Liver (tissue), 9 donors: ENCODE measurements around the gene RAP1B. TPM values are rescaled to one million over a fixed set of nuclear protein-coding genes. Genes with fewer than 3 reads are reported as not detected.

Source experiments
- DNase-seq: peaks from one replicate; pipeline ENCODE4 v3.0.0-alpha.2; 2017; ENCODE audit warnings: low spot score
- H3K27ac ChIP-seq, 2 donors: one replicate each; pipeline ENCODE4 v1.7.0; 2013; ENCODE audit warnings: inconsistent platforms in 2 of 2, low read length in 2 of 2, control low read depth in 1 of 2, low read depth in 1 of 2, mild to moderate bottlenecking in 1 of 2
- H3K27me3 ChIP-seq, 4 donors: one replicate each; pipeline versions ENCODE4 v1.6.1 to v1.7.0; 2013; ENCODE audit warnings: low read length in 3 of 4, inconsistent platforms in 1 of 4, mild to moderate bottlenecking in 1 of 4, moderate library complexity in 1 of 4; ENCODE audit not compliant: control insufficient read depth in 4 of 4, insufficient read depth in 4 of 4
- H3K36me3 ChIP-seq, 4 donors: one replicate each; pipeline versions ENCODE4 v1.6.1 to v1.7.0; 2013; ENCODE audit warnings: low read length in 3 of 4, mild to moderate bottlenecking in 3 of 4, low read depth in 1 of 4, moderate library complexity in 1 of 4; ENCODE audit not compliant: control insufficient read depth in 4 of 4, insufficient read depth in 3 of 4
- H3K4me1 ChIP-seq, 4 donors: one replicate each; pipeline versions ENCODE4 v1.6.1 to v1.7.0; 2013; ENCODE audit warnings: low read length in 3 of 4, mild to moderate bottlenecking in 3 of 4, moderate library complexity in 1 of 4; ENCODE audit not compliant: control insufficient read depth in 4 of 4, insufficient read depth in 4 of 4
- H3K4me3 ChIP-seq, 3 donors: one replicate each; pipeline versions ENCODE4 v1.6.1 to v1.7.0; 2013; ENCODE audit warnings: low read length in 3 of 3, control low read depth in 1 of 3, low read depth in 1 of 3, mild to moderate bottlenecking in 1 of 3
- H3K9ac ChIP-seq, 2 donors: one replicate each; pipeline ENCODE4 v1.7.0; 2013; ENCODE audit warnings: low read length in 2 of 2, mild to moderate bottlenecking in 2 of 2, moderate library complexity in 2 of 2, control low read depth in 1 of 2, low read depth in 1 of 2
- H3K9me3 ChIP-seq, 4 donors: one replicate each; pipeline versions ENCODE4 v1.6.1 to v1.7.0; 2013; ENCODE audit warnings: low read length in 3 of 4; ENCODE audit not compliant: control insufficient read depth in 4 of 4
- CTCF ChIP-seq: fragments of 150-350 bp; IDR thresholded peaks from 2 replicates; pipeline ENCODE4 v1.5.1; 2017; ENCODE audit warnings: improper control_type of control experiment, low read depth, low read length; ENCODE audit not compliant: missing input control
- EGR1 ChIP-seq, 2 donors: IDR thresholded peaks; 2 replicates each; pipeline ENCODE4 v1.6.1; 2016 to 2018; ENCODE audit warnings: antibody characterized with exemption in 2 of 2, low read depth in 2 of 2
- FOXA2 ChIP-seq: IDR thresholded peaks from 2 replicates; pipeline ENCODE4 v1.6.1; 2016; ENCODE audit warnings: antibody characterized with exemption
- GABPA ChIP-seq, 2 donors: IDR thresholded peaks in 1 of 2; conservative IDR thresholded peaks in 1 of 2; 2 replicates each; pipeline ENCODE4 v1.6.1; 2016; ENCODE audit warnings: antibody characterized with exemption in 2 of 2, mild to moderate bottlenecking in 1 of 2, moderate library complexity in 1 of 2
- HNF4A ChIP-seq, 2 donors: conservative IDR thresholded peaks; 2 replicates each; pipeline ENCODE4 v1.6.1; 2016; ENCODE audit warnings: antibody characterized with exemption in 2 of 2, mild to moderate bottlenecking in 2 of 2
- HNF4G ChIP-seq: IDR thresholded peaks from 2 replicates; pipeline ENCODE4 v1.6.1; 2016; ENCODE audit warnings: antibody characterized with exemption
- MAX ChIP-seq: IDR thresholded peaks from 2 replicates; pipeline ENCODE4 v1.6.1; 2016; ENCODE audit warnings: antibody characterized with exemption
- NR2F2 ChIP-seq: IDR thresholded peaks from 2 replicates; pipeline ENCODE4 v1.6.1; 2016; ENCODE audit warnings: antibody characterized with exemption
- RAD21 ChIP-seq, 2 donors: IDR thresholded peaks; 2 replicates each; pipeline ENCODE4 v1.6.1; 2016; ENCODE audit warnings: antibody characterized with exemption in 2 of 2, mild to moderate bottlenecking in 2 of 2
- RXRA ChIP-seq, 2 donors: IDR thresholded peaks; 2 replicates each; pipeline ENCODE4 v1.6.1; 2017 to 2018; ENCODE audit warnings: antibody characterized with exemption in 2 of 2, mild to moderate bottlenecking in 1 of 2
- SP1 ChIP-seq: IDR thresholded peaks from 2 replicates; pipeline ENCODE4 v1.6.1; 2018; ENCODE audit warnings: antibody characterized with exemption, mild to moderate bottlenecking
- TAF1 ChIP-seq: conservative IDR thresholded peaks from 2 replicates; pipeline ENCODE4 v1.6.1; 2016; ENCODE audit warnings: antibody characterized with exemption, mild to moderate bottlenecking
- YY1 ChIP-seq: IDR thresholded peaks from 2 replicates; pipeline ENCODE4 v1.6.1; 2016; ENCODE audit warnings: antibody characterized with exemption, mild to moderate bottlenecking
- WGBS: extraction: QIAGEN DNeasy Blood & Tissue Kit; methylation state at CpG from one replicate; pipeline ENCODE4 v1.1.7; 2013; 5-methylcytosine and 5-hydroxymethylcytosine counted together
- polyA plus RNA-seq, 2 donors: library from polyadenylated mRNA; stranded (reverse) in 1 of 2; unstranded in 1 of 2; fragments of 200-250 nt in 1 of 2; fragments of >200 nt in 1 of 2; fragmentation: Nextera tagmentation in 1 of 2; extraction: Ambion mirVana in 1 of 2; gene quantifications; one replicate each; pipeline versions ENCODE4 v1.2.1 to v1.2.3, GENCODE V29; 2013 to 2015
- total RNA-seq, 2 donors: library from RNA; depleted of rRNA; stranded (reverse); fragments of >200 nt; gene quantifications; one replicate each; pipeline ENCODE4 v1.2.3, GENCODE V29; 2014
- TF ChIP-seq, protein P1 (sequence below): IDR thresholded peaks from 2 replicates; pipeline ENCODE4 v1.6.1; 2016; ENCODE audit warnings: antibody characterized with exemption, mild to moderate bottlenecking
- TF ChIP-seq, protein P2 (sequence below): IDR thresholded peaks from 2 replicates; pipeline ENCODE4 v1.6.1; 2016; ENCODE audit warnings: antibody characterized with exemption
- donor health status: healthy.
- donor health status: healthy.
- donor health status: healthy.
- donor health status: healthy.
- donor health status: healthy.

RAP1B gene
- total and polyA plus RNA-seq, 4 donors = 56.2 to 123 (median 72.4) TPM

DNA sequence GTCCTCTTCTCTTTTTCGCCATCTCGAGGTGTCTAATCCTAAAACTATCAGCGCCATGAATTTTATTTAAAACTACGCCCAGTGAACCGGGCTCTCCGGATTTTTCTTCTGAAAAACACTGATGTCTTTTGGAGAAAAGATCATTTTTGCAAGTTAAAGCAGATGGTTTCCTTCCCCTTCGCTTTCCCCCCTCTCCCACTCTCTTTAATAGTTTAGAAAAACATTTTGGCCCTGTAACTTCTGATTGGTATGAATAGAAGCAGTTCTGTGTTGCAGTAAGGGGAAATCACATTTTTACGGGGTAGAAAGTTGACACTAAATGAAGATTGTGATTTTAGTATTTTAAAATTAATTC, 1.1 kb downstream of the RAP1B start:
- peak overlapping the region; percentile 75 to 99 (median 93) for H3K4me3 ChIP-seq
- H3K9me3 ChIP-seq = no peaks in the 10 kb centered on the region
- WGBS = under 1% methylated on average over 8 of the region's 8 CpGs
- peak overlapping the region; percentile 98 to 100 for H3K9ac ChIP-seq
- H3K27ac ChIP-seq = peak overlapping the region; percentile 95 to 97
- peak; percentile 13 for TF ChIP-seq TAF1
- no peak for TF ChIP-seq HNF4G
- TF ChIP-seq YY1 = peak; percentile 4
- TF ChIP-seq, protein P1, sequence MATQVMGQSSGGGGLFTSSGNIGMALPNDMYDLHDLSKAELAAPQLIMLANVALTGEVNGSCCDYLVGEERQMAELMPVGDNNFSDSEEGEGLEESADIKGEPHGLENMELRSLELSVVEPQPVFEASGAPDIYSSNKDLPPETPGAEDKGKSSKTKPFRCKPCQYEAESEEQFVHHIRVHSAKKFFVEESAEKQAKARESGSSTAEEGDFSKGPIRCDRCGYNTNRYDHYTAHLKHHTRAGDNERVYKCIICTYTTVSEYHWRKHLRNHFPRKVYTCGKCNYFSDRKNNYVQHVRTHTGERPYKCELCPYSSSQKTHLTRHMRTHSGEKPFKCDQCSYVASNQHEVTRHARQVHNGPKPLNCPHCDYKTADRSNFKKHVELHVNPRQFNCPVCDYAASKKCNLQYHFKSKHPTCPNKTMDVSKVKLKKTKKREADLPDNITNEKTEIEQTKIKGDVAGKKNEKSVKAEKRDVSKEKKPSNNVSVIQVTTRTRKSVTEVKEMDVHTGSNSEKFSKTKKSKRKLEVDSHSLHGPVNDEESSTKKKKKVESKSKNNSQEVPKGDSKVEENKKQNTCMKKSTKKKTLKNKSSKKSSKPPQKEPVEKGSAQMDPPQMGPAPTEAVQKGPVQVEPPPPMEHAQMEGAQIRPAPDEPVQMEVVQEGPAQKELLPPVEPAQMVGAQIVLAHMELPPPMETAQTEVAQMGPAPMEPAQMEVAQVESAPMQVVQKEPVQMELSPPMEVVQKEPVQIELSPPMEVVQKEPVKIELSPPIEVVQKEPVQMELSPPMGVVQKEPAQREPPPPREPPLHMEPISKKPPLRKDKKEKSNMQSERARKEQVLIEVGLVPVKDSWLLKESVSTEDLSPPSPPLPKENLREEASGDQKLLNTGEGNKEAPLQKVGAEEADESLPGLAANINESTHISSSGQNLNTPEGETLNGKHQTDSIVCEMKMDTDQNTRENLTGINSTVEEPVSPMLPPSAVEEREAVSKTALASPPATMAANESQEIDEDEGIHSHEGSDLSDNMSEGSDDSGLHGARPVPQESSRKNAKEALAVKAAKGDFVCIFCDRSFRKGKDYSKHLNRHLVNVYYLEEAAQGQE = no peak
- no peak for TF ChIP-seq GABPA (IDR thresholded peaks at IDR 0.05 in 1 of 2, conservative IDR thresholded peaks at IDR 0.05 in 1 of 2)
- no peak for TF ChIP-seq SP1
- no peaks in the 10 kb centered on the region for H3K27me3 ChIP-seq
- H3K36me3 ChIP-seq = no peaks in the 10 kb centered on the region
- no peak for DNase-seq
- peaks cover 11 to 35% (median 26%) of the 10 kb centered on the region in 4 donors for H3K4me1 ChIP-seq

DNA sequence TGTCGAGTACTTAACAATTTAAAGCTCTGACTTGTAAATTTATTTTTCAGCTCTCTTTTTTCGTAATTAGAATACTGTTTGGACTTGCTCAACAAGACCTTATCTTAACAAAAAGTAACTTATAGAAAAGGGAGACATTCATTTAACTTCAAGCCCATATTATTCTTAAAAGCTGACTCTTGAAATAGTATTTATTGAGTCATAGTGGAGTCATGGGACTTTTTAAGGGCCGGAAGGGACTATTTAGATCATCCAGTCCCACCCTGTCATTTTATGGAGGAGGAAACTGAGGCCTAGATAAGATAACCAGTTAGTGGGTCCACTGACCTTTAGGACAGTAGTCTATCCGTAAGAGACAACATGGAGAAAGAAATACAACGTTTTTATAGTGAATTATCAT, 1.5 kb downstream of the RAP1B start:
- WGBS = 9% methylated on average over 5 of the region's 5 CpGs
- H3K4me1 ChIP-seq = peaks cover 11 to 35% (median 27%) of the 10 kb centered on the region in 4 donors
- peak overlapping the region; percentile 98 to 100 for H3K9ac ChIP-seq
- no peak for DNase-seq
- no peaks in the 10 kb centered on the region for H3K27me3 ChIP-seq
- H3K27ac ChIP-seq = peak overlapping the region; percentile 95 to 97
- H3K9me3 ChIP-seq = no peaks in the 10 kb centered on the region
- peak in 1 of 2 donors; percentile 31 for TF ChIP-seq RXRA (IDR thresholded peaks at IDR 0.05)
- no peak for TF ChIP-seq NR2F2
- no peak for TF ChIP-seq CTCF
- TF ChIP-seq EGR1 (IDR thresholded peaks at IDR 0.05; ENCODE audit: low read depth in 2 of 2) = no peak
- TF ChIP-seq, protein P2, sequence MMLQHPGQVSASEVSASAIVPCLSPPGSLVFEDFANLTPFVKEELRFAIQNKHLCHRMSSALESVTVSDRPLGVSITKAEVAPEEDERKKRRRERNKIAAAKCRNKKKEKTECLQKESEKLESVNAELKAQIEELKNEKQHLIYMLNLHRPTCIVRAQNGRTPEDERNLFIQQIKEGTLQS = no peak
- no peak for TF ChIP-seq FOXA2
- H3K4me3 ChIP-seq = peak overlapping the region; percentile 75 to 99 (median 93)
- no peaks in the 10 kb centered on the region for H3K36me3 ChIP-seq

GRCh38 chr12:68612697-68613096, 2.0 kb downstream of the RAP1B start:
- H3K9ac ChIP-seq = peak overlapping the region; percentile 98 to 100
- WGBS = 32% methylated on average over 6 of the region's 6 CpGs
- no peaks in the 10 kb centered on the region for H3K9me3 ChIP-seq
- TF ChIP-seq, protein P2 = no peak
- TF ChIP-seq FOXA2 (no peak), MAX (no peak), RAD21 (IDR thresholded peaks at IDR 0.05) (no peak), GABPA (IDR thresholded peaks at IDR 0.05 in 1 of 2, conservative IDR thresholded peaks at IDR 0.05 in 1 of 2) (no peak), HNF4A (conservative IDR thresholded peaks at IDR 0.05) (no peak), CTCF (no peak)
- TF ChIP-seq, protein P1 = no peak
- H3K4me1 ChIP-seq = peaks cover 11 to 35% (median 27%) of the 10 kb centered on the region in 4 donors
- DNase-seq = no peak
- no peaks in the 10 kb centered on the region for H3K36me3 ChIP-seq
- H3K27ac ChIP-seq = peak overlapping the region; percentile 95 to 97
- no peaks in the 10 kb centered on the region for H3K27me3 ChIP-seq
- peak overlapping the region in 2 of 3 donors; percentile 75 to 99 for H3K4me3 ChIP-seq
